Motor neuron (in vitro differentiated cells): Measurements from ENCODE around the gene ZNF609. TPM values are rescaled to one million over a fixed set of nuclear protein-coding genes. Genes with fewer than 3 reads are reported as not detected.

Experiments
- ATAC-seq, 8 experiments: fragments of 200-7000 bp; cut with Tn5 transposase; replicated peaks in 6 of 8; 2 replicates each; pipeline ENCODE4 v1.8.0; 2021; ENCODE audit warnings: mild to moderate bottlenecking in 8 of 8, moderate library complexity in 8 of 8
- H3K27ac ChIP-seq, 2 donors: fragments of 250-450 bp; sonication (Bioruptor Pico); 2 replicates each; pipeline ENCODE4 v1.9.0; 2021; ENCODE audit warnings: antibody characterized with exemption in 2 of 2, mild to moderate bottlenecking in 2 of 2, moderate library complexity in 1 of 2
- H3K4me1 ChIP-seq, 2 donors: fragments of 250-450 bp; sonication (Bioruptor Pico); replicated peaks in 1 of 2; 2 replicates each; pipeline ENCODE4 v1.6.1; 2021; ENCODE audit warnings: antibody characterized with exemption in 2 of 2, mild to moderate bottlenecking in 2 of 2, moderate library complexity in 1 of 2
- H3K4me3 ChIP-seq, 5 donors: fragments of 250-450 bp; sonication (Bioruptor Pico); 2 replicates each; pipeline ENCODE4 v1.9.0; 2021; ENCODE audit warnings: antibody characterized with exemption in 5 of 5, mild to moderate bottlenecking in 5 of 5, moderate library complexity in 4 of 5
- WGBS, 10 experiments: fragments of 450-650 bp; shearing (Covaris generic); methylation state at CpG; one replicate each; pipeline ENCODE4 v1.0.0; 2022; 5-methylcytosine and 5-hydroxymethylcytosine counted together
- in situ Hi-C, 9 experiments: fragments of 400-800 bp; cut with MboI; loops; one replicate each; pipeline ENCODE4 v1.15.0; 2021; ENCODE audit warnings: low sequenced_read_pairs in 9 of 9, low pct_unique_long_range_greater_than_20kb in 2 of 9; ENCODE audit not compliant: unreplicated experiment in 9 of 9
- total RNA-seq, 8 experiments: library from RNA; unstranded; fragments of 300-600 nt; gene quantifications; 2 replicates each; pipeline versions ENCODE4 v1.2.3 to v1.2.4, GENCODE V29; 2022

ZNF609 gene
- total RNA-seq, 8 experiments from 2014 or later = 11.7 to 86.7 (median 27.7) TPM

GRCh38 chr15:64443016-64443415, 17.4 kb upstream of the ZNF609 start:
- in situ Hi-C loops = loop anchor here in 2 of 9 experiments (25.0 kb wide), 2 partner anchors 219 to 244 kb away; no protein-coding TSS in a partner anchor
- Histone ChIP-seq H3K27ac (no peak overlapping the region), H3K4me1 (no peaks in the 10 kb centered on the region), H3K4me3 (no peak overlapping the region)
- WGBS, 10 experiments = 86 to 100% (median 98%) methylated on average over 2 of the region's 2 CpGs; no CpG with 5 or more reads in 4 of the 10 experiments
- no peak for ATAC-seq

- in situ Hi-C loops = loop anchor here in 2 of 9 experiments (25.0 kb wide), 2 partner anchors 218 to 243 kb away; no protein-coding TSS in a partner anchor
- Histone ChIP-seq H3K4me1 (no peaks in the 10 kb centered on the region), H3K4me3 (no peak overlapping the region), H3K27ac (no peak overlapping the region)
- 13 to 100% (median 85%) methylated on average over 1 to 3 of the region's 3 CpGs; no CpG with 5 or more reads in 2 of the 10 experiments for WGBS, 10 experiments
- peak in 3 of 8 experiments; percentile 74 to 97 (median 95) for ATAC-seq
Measured at GRCh38 chr15:64443747-64444621, 16.4 kb upstream of the ZNF609 start.

- no peaks in the 10 kb centered on the region for H3K4me1 ChIP-seq
- no peak overlapping the region for H3K27ac ChIP-seq
- H3K4me3 ChIP-seq = no peak overlapping the region
- no peak for ATAC-seq
- in situ Hi-C loops = loop anchor here in 2 of 9 experiments (25.0 kb wide), 2 partner anchors 217 to 242 kb away; no protein-coding TSS in a partner anchor
Measured at GRCh38 chr15:64444836-64445235, 15.5 kb upstream of the ZNF609 start.

- ATAC-seq = no peak
- 86 to 100% (median 91%) methylated on average over 1 to 5 of the region's 6 CpGs; no CpG with 5 or more reads in 1 of the 10 experiments for WGBS, 10 experiments
- no peaks in the 10 kb centered on the region for H3K4me1 ChIP-seq
- in situ Hi-C loops = loop anchor here in 2 of 9 experiments (25.0 kb wide), 2 partner anchors 215 to 240 kb away; no protein-coding TSS in a partner anchor
- no peak overlapping the region for H3K27ac ChIP-seq
- no peak overlapping the region for H3K4me3 ChIP-seq
Measured at GRCh38 chr15:64447536-64448315, 12.7 kb upstream of the ZNF609 start.

GRCh38 chr15:64452988-64453688, 7.2 kb upstream of the ZNF609 start:
- WGBS, 10 experiments = 20 to 74% (median 58%) methylated on average over 1 to 5 of the region's 6 CpGs; no CpG with 5 or more reads in 1 of the 10 experiments
- Histone ChIP-seq H3K4me3 (no peak overlapping the region), H3K27ac (no peak overlapping the region), H3K4me1 (peaks cover 40 to 50% of the 10 kb centered on the region in 2 donors)
- peak in 1 of 8 experiments; percentile 66 for ATAC-seq
- in situ Hi-C loops = no loop called here

- H3K27ac ChIP-seq = peak overlapping the region in 1 of 2 donors; percentile 52
- H3K4me1 ChIP-seq = peaks cover 40 to 50% of the 10 kb centered on the region in 2 donors
- in situ Hi-C loops = no loop called here
- no peak overlapping the region for H3K4me3 ChIP-seq
- peak in 1 of 8 experiments; percentile 31 for ATAC-seq
- WGBS, 10 experiments = 60 to 100% (median 88%) methylated on average over 1 of the region's 1 CpG; no CpG with 5 or more reads in 3 of the 10 experiments
Measured at GRCh38 chr15:64453689-64454037, 6.7 kb upstream of the ZNF609 start.

GRCh38 chr15:64454282-64454681, 6.1 kb upstream of the ZNF609 start:
- peaks cover 40 to 50% of the 10 kb centered on the region in 2 donors for H3K4me1 ChIP-seq
- peak in 2 of 8 experiments; percentile 23 to 33 for ATAC-seq
- H3K4me3 ChIP-seq = no peak overlapping the region
- peak overlapping the region in 1 of 2 donors; percentile 52 for H3K27ac ChIP-seq
- in situ Hi-C loops = no loop called here

- in situ Hi-C loops = no loop called here
- no peak overlapping the region for H3K4me3 ChIP-seq
- H3K4me1 ChIP-seq = peaks cover 44 to 53% of the 10 kb centered on the region in 2 donors
- ATAC-seq = peak in 6 of 8 experiments; percentile 11 to 69 (median 18)
- WGBS, 10 experiments = 0 to 52% (median 8%) methylated on average over 1 to 3 of the region's 3 CpGs; no CpG with 5 or more reads in 1 of the 10 experiments
- peak overlapping the region; percentile 42 to 44 for H3K27ac ChIP-seq
Measured at GRCh38 chr15:64455961-64456371, 4.4 kb upstream of the ZNF609 start.

- no peak overlapping the region for H3K4me3 ChIP-seq
Measured at GRCh38 chr15:64456634-64457108, 3.7 kb upstream of the ZNF609 start.

GRCh38 chr15:64459066-64459781, 1.2 kb upstream of the ZNF609 start:
- WGBS, 10 experiments = 25 to 100% (median 81%) methylated on average over 1 to 3 of the region's 3 CpGs; no CpG with 5 or more reads in 1 of the 10 experiments

More at GRCh38 chr15:64456634-64457108, 3.7 kb upstream of the ZNF609 start:
- ATAC-seq = no peak
- in situ Hi-C loops = no loop called here
- WGBS, 10 experiments = 50 to 100% (median 83%) methylated on average over 1 of the region's 1 CpG; no CpG with 5 or more reads in 7 of the 10 experiments
- H3K4me1 ChIP-seq = peaks cover 44 to 53% of the 10 kb centered on the region in 2 donors
- H3K27ac ChIP-seq = peak overlapping the region; percentile 42 to 44

GRCh38 chr15:64460724-64461720, 644 bp downstream of the ZNF609 start:
- Histone ChIP-seq H3K4me1 (peaks cover 46 to 52% of the 10 kb centered on the region in 2 donors), H3K27ac (peak overlapping the region; percentile 85 to 89), H3K4me3 (peak overlapping the region; percentile 60 to 93 (median 77))
- in situ Hi-C loops = no loop called here
- WGBS, 10 experiments = 0% methylated on average over 1 to 3 of the region's 56 CpGs; no CpG with 5 or more reads in 3 of the 10 experiments
- peak; percentile 49 to 72 (median 54) for ATAC-seq

More at GRCh38 chr15:64459066-64459781, 1.2 kb upstream of the ZNF609 start:
- ATAC-seq = no peak
- no peak overlapping the region for H3K27ac ChIP-seq
- in situ Hi-C loops = no loop called here
- peaks cover 56 to 60% of the 10 kb centered on the region in 2 donors for H3K4me1 ChIP-seq
- H3K4me3 ChIP-seq = no peak overlapping the region
